ENCODE results near the gene AIRE. TPM values are rescaled to one million over a fixed set of nuclear protein-coding genes. Genes with fewer than 3 reads are reported as not detected.

Gene AIRE
- total RNA-seq, 1 donor from 2014 or later: not detected

DNA sequence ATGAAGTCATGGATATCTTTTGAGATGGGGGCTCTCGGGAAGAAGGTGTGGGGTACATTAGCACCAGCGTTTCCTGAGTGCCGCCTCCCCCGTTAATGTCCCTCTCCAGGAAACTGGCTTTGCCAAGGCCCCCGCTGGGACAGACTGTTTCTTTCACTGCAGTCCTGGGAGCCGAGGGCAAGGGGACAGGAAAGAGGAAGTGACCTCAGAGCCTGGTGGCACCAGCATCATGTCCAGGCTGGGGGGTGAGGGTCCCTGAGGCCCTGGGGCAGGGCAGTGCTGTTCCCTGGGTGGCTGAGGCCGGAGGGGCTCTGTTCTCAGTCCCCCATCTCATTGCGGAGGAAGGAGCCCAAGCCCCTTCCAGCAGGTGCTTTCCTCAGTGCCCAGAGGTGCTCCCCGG is 20.0 kb downstream of the AIRE start:
- H3K9me3 Mint-ChIP-seq (ENCODE audit: unreplicated experiment): no peaks in the 10 kb centered on the region
- no peak for DNase-seq (ENCODE audit: extremely low spot score, unreplicated experiment)
- no peak overlapping the region for H3K27ac Mint-ChIP-seq (ENCODE audit: unreplicated experiment)
- peaks cover 29% of the 10 kb centered on the region for H3K4me1 Mint-ChIP-seq (ENCODE audit: unreplicated experiment)
- no peaks in the 10 kb centered on the region for H3K27me3 Mint-ChIP-seq (ENCODE audit: unreplicated experiment)
- peaks cover 11% of the 10 kb centered on the region for H3K36me3 Mint-ChIP-seq (ENCODE audit: unreplicated experiment)
- H3K4me3 Mint-ChIP-seq (ENCODE audit: unreplicated experiment): no peak overlapping the region
- TF ChIP-seq, protein P1, sequence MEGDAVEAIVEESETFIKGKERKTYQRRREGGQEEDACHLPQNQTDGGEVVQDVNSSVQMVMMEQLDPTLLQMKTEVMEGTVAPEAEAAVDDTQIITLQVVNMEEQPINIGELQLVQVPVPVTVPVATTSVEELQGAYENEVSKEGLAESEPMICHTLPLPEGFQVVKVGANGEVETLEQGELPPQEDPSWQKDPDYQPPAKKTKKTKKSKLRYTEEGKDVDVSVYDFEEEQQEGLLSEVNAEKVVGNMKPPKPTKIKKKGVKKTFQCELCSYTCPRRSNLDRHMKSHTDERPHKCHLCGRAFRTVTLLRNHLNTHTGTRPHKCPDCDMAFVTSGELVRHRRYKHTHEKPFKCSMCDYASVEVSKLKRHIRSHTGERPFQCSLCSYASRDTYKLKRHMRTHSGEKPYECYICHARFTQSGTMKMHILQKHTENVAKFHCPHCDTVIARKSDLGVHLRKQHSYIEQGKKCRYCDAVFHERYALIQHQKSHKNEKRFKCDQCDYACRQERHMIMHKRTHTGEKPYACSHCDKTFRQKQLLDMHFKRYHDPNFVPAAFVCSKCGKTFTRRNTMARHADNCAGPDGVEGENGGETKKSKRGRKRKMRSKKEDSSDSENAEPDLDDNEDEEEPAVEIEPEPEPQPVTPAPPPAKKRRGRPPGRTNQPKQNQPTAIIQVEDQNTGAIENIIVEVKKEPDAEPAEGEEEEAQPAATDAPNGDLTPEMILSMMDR (IDR thresholded peaks at IDR 0.05): no peak

DNA sequence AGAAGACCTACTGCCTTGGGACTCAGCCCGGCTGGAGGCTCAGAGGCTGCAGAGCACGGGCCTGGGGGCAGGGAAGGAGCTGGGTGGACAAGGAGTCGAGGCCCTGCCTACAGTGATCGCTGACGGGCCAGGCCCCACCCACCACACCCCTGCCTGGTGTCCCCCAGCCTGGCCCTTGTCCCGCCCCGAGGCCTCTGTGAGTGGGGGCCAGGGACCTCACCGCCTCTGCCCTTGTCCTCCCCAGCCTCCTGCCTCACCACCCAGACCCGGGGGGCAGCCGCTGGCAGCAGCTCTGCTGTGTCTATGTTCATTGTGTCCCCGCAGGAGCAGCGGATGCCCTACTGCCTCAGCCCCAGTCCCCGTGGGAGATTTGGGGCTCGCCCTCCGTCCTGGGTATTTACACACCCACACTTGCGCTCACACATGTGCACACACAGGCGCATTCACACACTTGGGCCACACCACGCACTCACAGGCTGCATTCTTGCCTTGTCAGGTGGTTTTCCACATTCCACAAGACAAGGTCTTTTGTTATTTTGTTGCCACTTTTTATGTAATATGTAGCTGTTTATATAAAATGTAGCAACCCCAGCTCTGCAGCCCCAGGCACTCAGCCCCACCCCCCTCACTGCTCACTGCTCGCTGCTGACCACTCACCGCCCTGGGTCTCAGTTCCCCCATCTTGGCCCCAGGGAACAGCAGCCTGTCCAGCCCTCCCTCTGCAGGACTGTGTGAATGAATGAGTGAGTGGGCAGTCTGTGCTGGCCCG is 21.4 kb downstream of the AIRE start:
- DNase-seq (ENCODE audit: extremely low spot score, unreplicated experiment): no peak
- H3K27ac Mint-ChIP-seq (ENCODE audit: unreplicated experiment): no peak overlapping the region

DNA sequence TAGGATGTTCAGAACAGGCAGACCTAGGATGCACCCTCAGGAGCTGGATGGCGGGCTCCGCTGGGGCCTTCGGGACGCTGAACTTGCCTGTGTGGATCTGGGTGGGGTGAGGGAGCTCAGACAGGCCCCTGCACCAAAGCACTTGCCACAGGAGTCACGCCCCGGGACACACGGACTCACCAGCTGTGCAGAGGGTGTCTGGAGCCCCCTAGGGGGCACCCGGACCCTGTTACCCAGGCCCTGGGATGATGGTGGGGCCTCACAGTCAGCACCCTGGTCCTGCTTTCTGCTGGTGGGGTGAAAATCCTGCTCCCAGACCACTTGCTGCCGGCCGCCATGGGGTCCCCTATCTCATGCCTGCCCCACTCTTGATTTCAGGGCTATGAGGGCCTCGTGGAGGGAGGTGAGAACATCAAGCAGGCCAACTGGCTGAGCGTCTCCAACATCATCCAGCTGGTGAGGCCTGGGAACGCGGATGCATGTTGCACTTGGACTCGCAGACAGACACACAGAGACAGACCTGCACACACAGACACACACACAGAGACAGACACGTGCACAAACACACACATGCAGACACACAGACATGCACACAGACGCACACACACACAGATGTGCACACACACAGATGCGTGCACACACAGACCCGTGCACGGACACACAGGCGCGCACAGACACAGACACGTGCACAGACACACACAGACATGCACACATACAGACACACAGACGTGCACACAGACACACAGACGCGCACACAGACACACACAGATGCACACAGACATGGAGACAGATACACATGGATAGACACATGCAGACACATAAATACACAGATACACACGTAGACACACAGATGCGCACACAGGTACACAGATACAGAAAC is 25.2 kb downstream of the AIRE start:
- peaks cover 16% of the 10 kb centered on the region for H3K36me3 Mint-ChIP-seq (ENCODE audit: unreplicated experiment)
- H3K4me1 Mint-ChIP-seq (ENCODE audit: unreplicated experiment): peaks cover 9% of the 10 kb centered on the region
- no peak overlapping the region for H3K27ac Mint-ChIP-seq (ENCODE audit: unreplicated experiment)
- H3K27me3 Mint-ChIP-seq (ENCODE audit: unreplicated experiment): no peaks in the 10 kb centered on the region
- no peak overlapping the region for H3K4me3 Mint-ChIP-seq (ENCODE audit: unreplicated experiment)
- no peaks in the 10 kb centered on the region for H3K9me3 Mint-ChIP-seq (ENCODE audit: unreplicated experiment)
- DNase-seq (ENCODE audit: extremely low spot score, unreplicated experiment): no peak
- TF ChIP-seq, protein P1 (IDR thresholded peaks at IDR 0.05): no peak

More for the DNA sequence above, 21.4 kb downstream of the AIRE start:
- Mint-ChIP-seq H3K36me3 (ENCODE audit: unreplicated experiment) (peaks cover 18% of the 10 kb centered on the region), H3K9me3 (ENCODE audit: unreplicated experiment) (no peaks in the 10 kb centered on the region), H3K27me3 (ENCODE audit: unreplicated experiment) (no peaks in the 10 kb centered on the region), H3K4me3 (ENCODE audit: unreplicated experiment) (no peak overlapping the region), H3K4me1 (ENCODE audit: unreplicated experiment) (peaks cover 20% of the 10 kb centered on the region)
- TF ChIP-seq, protein P1 (IDR thresholded peaks at IDR 0.05): no peak

DNA sequence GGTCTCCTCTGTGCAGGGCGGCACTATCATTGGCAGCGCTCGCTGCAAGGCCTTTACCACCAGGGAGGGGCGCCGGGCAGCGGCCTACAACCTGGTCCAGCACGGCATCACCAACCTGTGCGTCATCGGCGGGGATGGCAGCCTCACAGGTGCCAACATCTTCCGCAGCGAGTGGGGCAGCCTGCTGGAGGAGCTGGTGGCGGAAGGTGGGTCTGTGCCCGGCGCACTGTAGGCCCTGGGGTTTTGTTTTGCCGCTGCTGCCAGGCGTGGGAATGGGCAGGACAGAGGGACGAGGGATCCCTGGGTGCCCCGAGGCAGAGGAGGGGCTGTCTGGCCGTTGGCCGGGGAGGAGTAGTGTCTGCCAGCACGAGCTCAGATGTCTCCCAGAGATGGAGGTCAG is 26.4 kb downstream of the AIRE start:
- no peaks in the 10 kb centered on the region for H3K9me3 Mint-ChIP-seq (ENCODE audit: unreplicated experiment)
- H3K27me3 Mint-ChIP-seq (ENCODE audit: unreplicated experiment): no peaks in the 10 kb centered on the region
- H3K36me3 Mint-ChIP-seq (ENCODE audit: unreplicated experiment): peaks cover 15% of the 10 kb centered on the region
- H3K27ac Mint-ChIP-seq (ENCODE audit: unreplicated experiment): no peak overlapping the region
- H3K4me1 Mint-ChIP-seq (ENCODE audit: unreplicated experiment): peaks cover 6% of the 10 kb centered on the region
- TF ChIP-seq, protein P1 (IDR thresholded peaks at IDR 0.05): no peak
- H3K4me3 Mint-ChIP-seq (ENCODE audit: unreplicated experiment): no peak overlapping the region
- DNase-seq (ENCODE audit: extremely low spot score, unreplicated experiment): no peak

GRCh38 chr21:44312716-44313115 is 27.0 kb downstream of the AIRE start:
- Mint-ChIP-seq H3K27me3 (ENCODE audit: unreplicated experiment) (no peaks in the 10 kb centered on the region), H3K36me3 (ENCODE audit: unreplicated experiment) (peaks cover 14% of the 10 kb centered on the region), H3K27ac (ENCODE audit: unreplicated experiment) (no peak overlapping the region), H3K4me1 (ENCODE audit: unreplicated experiment) (peaks cover 4% of the 10 kb centered on the region), H3K9me3 (ENCODE audit: unreplicated experiment) (no peaks in the 10 kb centered on the region), H3K4me3 (ENCODE audit: unreplicated experiment) (no peak overlapping the region)
- TF ChIP-seq, protein P1 (IDR thresholded peaks at IDR 0.05): no peak
- DNase-seq (ENCODE audit: extremely low spot score, unreplicated experiment): no peak
